Transverse colon (tissue), 4 donors: ENCODE results near the gene SUGCT.

Experiments
- EP300 ChIP-seq: sonication (generic); formaldehyde crosslinking; IDR thresholded peaks from one replicate; pipeline ENCODE4 v1.6.1; 2017; ENCODE audit warnings: antibody characterized with exemption, low read depth
- POLR2A ChIP-seq: fragments of 450-650 bp; IDR thresholded peaks from one replicate; pipeline ENCODE4 v1.6.1; 2016; ENCODE audit warnings: antibody characterized with exemption, mild to moderate bottlenecking, moderate library complexity
- POLR2AphosphoS5 ChIP-seq, 3 donors: sonication (generic); formaldehyde crosslinking; IDR thresholded peaks; one replicate each; pipeline ENCODE4 v1.6.1; 2016; ENCODE audit warnings: antibody characterized with exemption in 3 of 3
- TF ChIP-seq, protein P1 (sequence below), 5 experiments: fragments of 200-600 bp in 3 of 5; fragments of 450-650 bp in 2 of 5; sonication (generic) in 3 of 5; IDR thresholded peaks; 1 replicate in 2 of 5; 2 replicates in 3 of 5; pipeline ENCODE4 v1.5.1; 2016 to 2017; ENCODE audit warnings: antibody characterized with exemption in 5 of 5, inconsistent platforms in 3 of 5, mild to moderate bottlenecking in 2 of 5, moderate library complexity in 1 of 5

DNA sequence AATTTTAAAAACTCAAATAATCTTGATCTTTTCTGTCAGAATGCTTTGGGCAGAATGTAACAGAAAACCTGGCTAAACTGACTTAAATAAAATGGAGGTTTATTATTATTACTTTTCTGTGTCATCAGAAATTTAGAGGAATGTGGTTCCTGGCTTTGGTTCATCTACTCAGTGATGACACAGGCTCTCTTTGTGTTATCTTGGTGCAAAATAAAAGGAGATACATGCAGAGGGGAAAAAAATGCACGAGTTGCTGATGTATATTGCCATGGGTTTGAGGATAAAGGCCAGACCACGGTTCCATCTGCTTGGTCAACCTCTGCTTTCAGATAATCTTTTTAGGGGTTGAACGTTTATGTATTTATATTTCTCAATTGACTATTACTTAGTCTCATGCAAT is 181.4 kb downstream of the SUGCT start:
- TF ChIP-seq, protein P1, sequence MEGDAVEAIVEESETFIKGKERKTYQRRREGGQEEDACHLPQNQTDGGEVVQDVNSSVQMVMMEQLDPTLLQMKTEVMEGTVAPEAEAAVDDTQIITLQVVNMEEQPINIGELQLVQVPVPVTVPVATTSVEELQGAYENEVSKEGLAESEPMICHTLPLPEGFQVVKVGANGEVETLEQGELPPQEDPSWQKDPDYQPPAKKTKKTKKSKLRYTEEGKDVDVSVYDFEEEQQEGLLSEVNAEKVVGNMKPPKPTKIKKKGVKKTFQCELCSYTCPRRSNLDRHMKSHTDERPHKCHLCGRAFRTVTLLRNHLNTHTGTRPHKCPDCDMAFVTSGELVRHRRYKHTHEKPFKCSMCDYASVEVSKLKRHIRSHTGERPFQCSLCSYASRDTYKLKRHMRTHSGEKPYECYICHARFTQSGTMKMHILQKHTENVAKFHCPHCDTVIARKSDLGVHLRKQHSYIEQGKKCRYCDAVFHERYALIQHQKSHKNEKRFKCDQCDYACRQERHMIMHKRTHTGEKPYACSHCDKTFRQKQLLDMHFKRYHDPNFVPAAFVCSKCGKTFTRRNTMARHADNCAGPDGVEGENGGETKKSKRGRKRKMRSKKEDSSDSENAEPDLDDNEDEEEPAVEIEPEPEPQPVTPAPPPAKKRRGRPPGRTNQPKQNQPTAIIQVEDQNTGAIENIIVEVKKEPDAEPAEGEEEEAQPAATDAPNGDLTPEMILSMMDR (IDR thresholded peaks at IDR 0.05): no peak
- TF ChIP-seq POLR2A (no peak), POLR2AphosphoS5 (IDR thresholded peaks at IDR 0.05) (no peak), EP300 (no peak)
